B cell (primary cell): Measurements from ENCODE around the gene PPP2R5D. TPM values are rescaled to one million over a fixed set of nuclear protein-coding genes. Genes with fewer than 3 reads are reported as not detected.
A peak's percentile ranks its signal among the peaks of the same experiment; 100 is the strongest.

Experiments
- ATAC-seq: fragments of 200-7000 bp; cut with Tn5 transposase; one replicate; pipeline ENCODE4 v1.10.0; 2021; ENCODE audit warnings: low read depth, mild to moderate bottlenecking, moderate number of reproducible peaks, moderate library complexity
- CTCF ChIA-PET: fragments of 350-600 bp; sonication (Branson Sonifier 250); formaldehyde crosslinking; loops from one replicate; lab custom pipeline; 2021; ENCODE audit warnings: antibody characterized with exemption, inconsistent platforms; lab: Charles Lee
- POLR2A ChIA-PET: fragments of 350-600 bp; sonication (Branson Sonifier 250); formaldehyde crosslinking; loops from one replicate; lab custom pipeline; 2021; ENCODE audit warnings: antibody characterized with exemption; lab: Charles Lee
- DNase-seq: peaks from one replicate; pipeline ENCODE4 v3.0.0; 2013
- H2AFZ ChIP-seq: 2 replicates; pipeline ENCODE4 v1.6.1; 2012; ENCODE audit warnings: mild to moderate bottlenecking, low read depth, low read length; ENCODE audit not compliant: insufficient read depth, poor library complexity, severe bottlenecking
- H3K27ac ChIP-seq, 2 donors: 1 replicate in 1 of 2; 2 replicates in 1 of 2; pipeline ENCODE4 v1.5.1; 2012 to 2013; ENCODE audit warnings: low read length in 2 of 2, mild to moderate bottlenecking in 2 of 2, moderate library complexity in 1 of 2
- H3K27me3 ChIP-seq, 4 experiments: fragments of 200-600 bp in 1 of 4; sonication (generic) in 1 of 4; replicated peaks in 1 of 4; 1 replicate in 2 of 4; 2 replicates in 2 of 4; pipeline versions ENCODE4 v1.6.1 to v1.7.0; 2013 to 2016; ENCODE audit warnings: low read length in 3 of 4, mild to moderate bottlenecking in 2 of 4, mixed read lengths in 1 of 4, moderate library complexity in 1 of 4; ENCODE audit not compliant: insufficient read depth in 4 of 4, control insufficient read depth in 3 of 4; ENCODE audit errors: control extremely low read depth in 1 of 4
- H3K36me3 ChIP-seq, 2 experiments: replicated peaks in 1 of 2; 1 replicate in 1 of 2; 2 replicates in 1 of 2; pipeline versions ENCODE4 v1.6.1 to v1.7.1; 2013; ENCODE audit warnings: low read length in 1 of 2; ENCODE audit not compliant: insufficient read depth in 2 of 2, control insufficient read depth in 1 of 2; ENCODE audit errors: control extremely low read depth in 1 of 2, extremely low read depth in 1 of 2
- H3K4me1 ChIP-seq, 2 donors: fragments of 200-600 bp in 1 of 2; sonication (generic) in 1 of 2; 1 replicate in 1 of 2; 2 replicates in 1 of 2; pipeline versions ENCODE4 v1.5.1 to v1.6.1; 2013 to 2017; ENCODE audit warnings: low read length in 2 of 2; ENCODE audit not compliant: control insufficient read depth in 2 of 2, insufficient read depth in 2 of 2
- H3K4me2 ChIP-seq: replicated peaks from 2 replicates; pipeline ENCODE3; 2012; ENCODE audit warnings: mild to moderate bottlenecking, low read depth, low read length; ENCODE audit not compliant: poor library complexity, severe bottlenecking
- H3K4me3 ChIP-seq, 5 experiments: fragments of 200-600 bp in 1 of 5; sonication (generic) in 1 of 5; 1 replicate in 3 of 5; 2 replicates in 2 of 5; pipeline versions ENCODE4 v1.5.1 to v1.7.0; 2011 to 2016; ENCODE audit warnings: low read length in 4 of 5, mild to moderate bottlenecking in 4 of 5, low read depth in 2 of 5, control low read depth in 1 of 5, moderate library complexity in 1 of 5; ENCODE audit not compliant: insufficient read depth in 1 of 5; ENCODE audit errors: control extremely low read depth in 1 of 5, extremely low read depth in 1 of 5
- H3K79me2 ChIP-seq: fragments of 200-600 bp; sonication (generic); one replicate; pipeline ENCODE4 v1.6.0; 2016; ENCODE audit warnings: low read length; ENCODE audit not compliant: control insufficient read depth, insufficient read depth
- H3K9ac ChIP-seq: fragments of 200-600 bp; sonication (generic); 2 replicates; pipeline ENCODE4 v1.6.1; 2017; ENCODE audit warnings: mild to moderate bottlenecking, low read length, moderate library complexity
- H3K9me3 ChIP-seq, 3 donors: one replicate each; pipeline versions ENCODE4 v1.6.1 to v1.7.1; 2013; ENCODE audit warnings: low read length in 2 of 3; ENCODE audit not compliant: control insufficient read depth in 2 of 3, insufficient read depth in 1 of 3; ENCODE audit errors: control extremely low read depth in 1 of 3
- H4K20me1 ChIP-seq: 2 replicates; pipeline ENCODE4 v1.6.0; 2012; ENCODE audit warnings: mild to moderate bottlenecking, low read length; ENCODE audit not compliant: insufficient read depth, control insufficient read depth, poor library complexity, severe bottlenecking
- H3K27ac Mint-ChIP-seq: one replicate; pipeline ENCODE4 v1.8.0; 2021; ENCODE audit warnings: mixed read lengths
- H3K27me3 Mint-ChIP-seq: one replicate; pipeline ENCODE4 v1.8.0; 2021; ENCODE audit warnings: mixed read lengths
- H3K4me1 Mint-ChIP-seq: one replicate; pipeline ENCODE4 v1.8.0; 2021; ENCODE audit warnings: mixed read lengths
- H3K4me3 Mint-ChIP-seq: one replicate; pipeline ENCODE4 v1.8.0; 2021; ENCODE audit warnings: mixed read lengths
- H3K9me3 Mint-ChIP-seq: one replicate; pipeline ENCODE4 v1.8.0; 2022; ENCODE audit warnings: mixed read lengths; ENCODE audit not compliant: insufficient read depth
- EZH2 ChIP-seq: IDR thresholded peaks from 2 replicates; pipeline ENCODE4 v1.6.1; 2012; ENCODE audit warnings: borderline replicate concordance, low read depth, mild to moderate bottlenecking, moderate library complexity, low read length; ENCODE audit not compliant: insufficient read depth, poor library complexity, severe bottlenecking
- WGBS: methylation state at CpG from one replicate; pipeline ENCODE4 v1.1.5; 2013; ENCODE audit warnings: missing lambda C conversion rate; ENCODE audit not compliant: insufficient coverage; 5-methylcytosine and 5-hydroxymethylcytosine counted together
- intact Hi-C: fragments of 100-400 bp; cut with micrococcal nuclease; formaldehyde crosslinking; loops from one replicate; pipeline ENCODE4 v1.10.0; 2022
- polyA plus RNA-seq: library from polyadenylated mRNA; depleted of rRNA; stranded (reverse); fragments of >200 nt; gene quantifications from 2 replicates; pipeline ENCODE4 v1.2.3, GENCODE V29; 2012
- total RNA-seq, 2 donors: library from RNA; stranded (reverse); fragments of 120-200 nt in 1 of 2; gene quantifications; 1 replicate in 1 of 2; 2 replicates in 1 of 2; pipeline versions ENCODE4 v1.2.3 to v1.2.4, GENCODE V29; 2013 to 2022
- TF ChIP-seq, protein P1 (sequence below): fragments of 200-600 bp; IDR thresholded peaks from one replicate; pipeline ENCODE4 v1.8.0; 2022; ENCODE audit warnings: antibody characterized with exemption, mild to moderate bottlenecking

Gene PPP2R5D
- total and polyA plus RNA-seq, 2 donors (not counting 1 experiment from before 2014, with no cell fraction given): 23.2 to 23.6 TPM

DNA sequence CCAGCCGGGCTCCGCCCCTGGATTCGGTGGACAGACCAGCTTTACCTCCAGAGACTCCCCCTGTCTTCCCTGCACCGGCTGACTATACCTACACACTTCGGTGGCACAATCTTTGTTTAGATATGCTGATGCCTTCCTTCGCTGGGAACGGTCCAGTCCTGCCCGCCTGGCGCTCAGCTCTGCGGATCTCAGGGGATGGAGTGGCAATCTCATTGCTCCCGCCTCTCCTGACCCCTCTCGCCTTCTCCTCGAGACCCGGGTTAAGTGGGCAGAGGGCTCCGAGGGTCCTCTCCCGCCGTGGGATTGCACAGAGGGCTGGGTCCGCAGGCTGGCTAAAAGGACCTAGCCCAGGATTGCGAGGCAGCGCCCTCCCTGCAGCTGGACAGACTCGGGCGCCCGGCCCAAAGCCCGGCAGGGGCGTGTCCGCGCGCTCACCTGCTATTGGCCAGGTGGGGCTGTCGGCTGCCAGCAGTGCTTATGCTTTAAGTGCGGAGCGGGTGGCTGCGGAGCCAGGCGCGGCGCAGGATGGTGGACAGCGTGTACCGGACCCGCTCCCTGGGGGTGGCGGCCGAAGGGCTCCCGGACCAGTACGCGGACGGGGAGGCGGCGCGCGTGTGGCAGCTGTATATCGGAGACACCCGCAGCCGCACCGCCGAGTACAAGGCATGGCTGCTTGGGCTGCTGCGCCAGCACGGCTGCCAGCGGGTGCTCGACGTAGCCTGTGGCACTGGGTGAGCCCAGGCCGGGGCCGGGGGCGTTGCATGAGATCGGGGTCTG, 23.9 kb upstream of the PPP2R5D start, which contains the start of gene GNMT:
GNMT (plus strand) TSS at position 512 of the 777 bp plus-strand sequence; CDS start at position 526, 14 bp downstream.
- Histone ChIP-seq H4K20me1 (no peaks in the 10 kb centered on the region), H3K27me3 (peaks cover 0 to 12% (median 3%) of the 10 kb centered on the region in 4 experiments), H3K4me2 (peak within 1 kb of the TSS; percentile 85), H3K9me3 (no peaks in the 10 kb centered on the region), H2AFZ (peak within 1 kb of the TSS; percentile 77), H3K36me3 (peaks cover 0 to 13% of the 10 kb centered on the region in 2 experiments), H3K4me1 (peaks cover 9 to 16% of the 10 kb centered on the region in 2 donors), H3K4me3 (peak within 1 kb of the TSS in 4 of 5 experiments; percentile 41 to 61 (median 54)), H3K27ac (no peak within 1 kb of the TSS), H3K9ac (peak within 1 kb of the TSS; percentile 65), H3K79me2 (no peaks in the 10 kb centered on the region)
- Mint-ChIP-seq H3K27me3 (no peaks in the 10 kb centered on the region), H3K9me3 (no peaks in the 10 kb centered on the region), H3K4me3 (peak within 1 kb of the TSS; percentile 78), H3K4me1 (peaks cover 13% of the 10 kb centered on the region), H3K27ac (no peak within 1 kb of the TSS)
- ChIA-PET POLR2A (interaction anchor here (0.5 to 1.4 kb wide), 4 partner anchors 11 to 103 kb away, joined by 3 to 7 read pairs (median 3); no protein-coding TSS in a partner anchor), CTCF (interaction anchor here (1.0 to 1.7 kb wide), 2 partner anchors 59 to 183 kb away, joined by 3 to 4 read pairs; no protein-coding TSS in a partner anchor)
- intact Hi-C loops: loop anchor here (2.0 to 5.0 kb wide), 2 partner anchors 18 to 58 kb away; partner anchors contain the start of gene PEX6
- ATAC-seq (peak; percentile 81), DNase-seq (peak; percentile 53)
- WGBS: 11% methylated on average over 62 of the region's 62 CpGs
- TF ChIP-seq, protein P1, sequence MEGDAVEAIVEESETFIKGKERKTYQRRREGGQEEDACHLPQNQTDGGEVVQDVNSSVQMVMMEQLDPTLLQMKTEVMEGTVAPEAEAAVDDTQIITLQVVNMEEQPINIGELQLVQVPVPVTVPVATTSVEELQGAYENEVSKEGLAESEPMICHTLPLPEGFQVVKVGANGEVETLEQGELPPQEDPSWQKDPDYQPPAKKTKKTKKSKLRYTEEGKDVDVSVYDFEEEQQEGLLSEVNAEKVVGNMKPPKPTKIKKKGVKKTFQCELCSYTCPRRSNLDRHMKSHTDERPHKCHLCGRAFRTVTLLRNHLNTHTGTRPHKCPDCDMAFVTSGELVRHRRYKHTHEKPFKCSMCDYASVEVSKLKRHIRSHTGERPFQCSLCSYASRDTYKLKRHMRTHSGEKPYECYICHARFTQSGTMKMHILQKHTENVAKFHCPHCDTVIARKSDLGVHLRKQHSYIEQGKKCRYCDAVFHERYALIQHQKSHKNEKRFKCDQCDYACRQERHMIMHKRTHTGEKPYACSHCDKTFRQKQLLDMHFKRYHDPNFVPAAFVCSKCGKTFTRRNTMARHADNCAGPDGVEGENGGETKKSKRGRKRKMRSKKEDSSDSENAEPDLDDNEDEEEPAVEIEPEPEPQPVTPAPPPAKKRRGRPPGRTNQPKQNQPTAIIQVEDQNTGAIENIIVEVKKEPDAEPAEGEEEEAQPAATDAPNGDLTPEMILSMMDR: no peak
- TF ChIP-seq EZH2: no peak
